ENCODE results near the gene EDAR.

EDAR gene

DNA sequence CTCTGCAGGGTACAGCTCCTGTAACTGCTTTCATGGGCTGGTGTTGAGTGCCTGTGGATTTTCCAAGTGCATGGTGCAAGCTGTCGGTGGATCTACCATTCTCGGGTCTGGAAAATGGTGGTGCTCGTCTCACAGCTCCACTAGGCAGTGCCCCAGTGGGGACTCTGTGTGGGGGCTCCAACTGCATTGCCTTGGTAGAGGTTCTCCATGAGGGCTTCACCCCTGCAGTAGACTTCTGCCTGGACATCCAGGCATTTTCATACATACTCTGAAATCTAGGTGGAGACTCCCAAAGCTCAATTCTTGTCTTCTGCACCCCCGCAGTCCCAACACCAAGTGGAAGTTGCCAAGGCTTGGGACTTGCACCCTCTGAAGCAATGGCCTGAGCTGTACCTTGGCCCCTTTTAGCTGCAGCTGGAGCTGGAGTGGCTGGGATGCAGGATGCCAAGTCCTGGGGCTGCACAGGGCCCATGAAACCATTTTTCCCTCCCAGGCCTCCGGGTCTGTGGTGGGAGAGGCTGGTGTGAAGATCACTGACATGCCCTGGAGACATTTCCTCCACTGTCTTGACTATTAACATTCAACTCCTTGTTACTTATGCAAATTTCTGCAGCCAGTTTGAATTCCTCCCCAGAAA, 41.6 kb downstream of the EDAR start:
- no peak for DNase-seq (ENCODE audit: low read depth)
- TF ChIP-seq, protein P1, sequence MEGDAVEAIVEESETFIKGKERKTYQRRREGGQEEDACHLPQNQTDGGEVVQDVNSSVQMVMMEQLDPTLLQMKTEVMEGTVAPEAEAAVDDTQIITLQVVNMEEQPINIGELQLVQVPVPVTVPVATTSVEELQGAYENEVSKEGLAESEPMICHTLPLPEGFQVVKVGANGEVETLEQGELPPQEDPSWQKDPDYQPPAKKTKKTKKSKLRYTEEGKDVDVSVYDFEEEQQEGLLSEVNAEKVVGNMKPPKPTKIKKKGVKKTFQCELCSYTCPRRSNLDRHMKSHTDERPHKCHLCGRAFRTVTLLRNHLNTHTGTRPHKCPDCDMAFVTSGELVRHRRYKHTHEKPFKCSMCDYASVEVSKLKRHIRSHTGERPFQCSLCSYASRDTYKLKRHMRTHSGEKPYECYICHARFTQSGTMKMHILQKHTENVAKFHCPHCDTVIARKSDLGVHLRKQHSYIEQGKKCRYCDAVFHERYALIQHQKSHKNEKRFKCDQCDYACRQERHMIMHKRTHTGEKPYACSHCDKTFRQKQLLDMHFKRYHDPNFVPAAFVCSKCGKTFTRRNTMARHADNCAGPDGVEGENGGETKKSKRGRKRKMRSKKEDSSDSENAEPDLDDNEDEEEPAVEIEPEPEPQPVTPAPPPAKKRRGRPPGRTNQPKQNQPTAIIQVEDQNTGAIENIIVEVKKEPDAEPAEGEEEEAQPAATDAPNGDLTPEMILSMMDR (conservative IDR thresholded peaks at IDR 0.05; ENCODE audit: low read depth, low read length): no peak
- H3K4me3 ChIP-seq (ENCODE audit: low read depth, low read length): no peak overlapping the region

DNA sequence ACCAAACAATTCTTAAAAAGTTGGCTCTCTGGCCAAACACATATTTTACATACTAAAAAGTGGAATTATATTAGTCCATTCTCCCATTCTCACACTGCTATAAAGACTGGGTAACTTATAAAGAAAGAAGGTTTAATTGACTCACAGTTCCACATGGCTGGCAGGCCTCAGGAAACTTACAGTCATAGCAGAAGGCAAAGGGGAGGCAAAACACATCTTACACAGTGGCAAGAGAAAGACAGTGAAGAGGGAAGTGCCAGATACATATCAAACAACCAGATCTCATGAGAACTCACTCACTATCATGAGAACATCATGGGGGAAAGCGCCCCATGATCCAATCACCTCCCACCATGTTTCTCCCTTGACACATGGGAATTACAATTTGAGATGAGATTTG, 42.6 kb downstream of the EDAR start:
- H3K4me3 ChIP-seq (ENCODE audit: low read depth, low read length): no peak overlapping the region
- TF ChIP-seq, protein P1 (conservative IDR thresholded peaks at IDR 0.05; ENCODE audit: low read depth, low read length): no peak
- no peak for DNase-seq (ENCODE audit: low read depth)

GRCh38 chr2:108945969-108946368, 43.1 kb downstream of the EDAR start:
- no peak overlapping the region for H3K4me3 ChIP-seq (ENCODE audit: low read depth, low read length)
- TF ChIP-seq, protein P1 (conservative IDR thresholded peaks at IDR 0.05; ENCODE audit: low read depth, low read length): no peak
- no peak for DNase-seq (ENCODE audit: low read depth)

GRCh38 chr2:108944601-108945331, 44.3 kb downstream of the EDAR start:
- TF ChIP-seq, protein P1 (conservative IDR thresholded peaks at IDR 0.05; ENCODE audit: low read depth, low read length): peak; percentile 12
- DNase-seq (ENCODE audit: low read depth): no peak
- no peak overlapping the region for H3K4me3 ChIP-seq (ENCODE audit: low read depth, low read length)

GRCh38 chr2:108943751-108944150, 45.3 kb downstream of the EDAR start:
- TF ChIP-seq, protein P1 (conservative IDR thresholded peaks at IDR 0.05; ENCODE audit: low read depth, low read length): no peak
- peak; percentile 46 for DNase-seq (ENCODE audit: low read depth)
- no peak overlapping the region for H3K4me3 ChIP-seq (ENCODE audit: low read depth, low read length)

- no peak for DNase-seq (ENCODE audit: low read depth)
- no peak overlapping the region for H3K4me3 ChIP-seq (ENCODE audit: low read depth, low read length)
- TF ChIP-seq, protein P1 (conservative IDR thresholded peaks at IDR 0.05; ENCODE audit: low read depth, low read length): no peak
These were observed 46.1 kb downstream of the EDAR start for GRCh38 chr2:108942888-108943287.

Measured in choroid plexus epithelial cell (primary cell).